ENCODE measurements around the gene MRPL37. TPM values are rescaled to one million over a fixed set of nuclear protein-coding genes. Genes with fewer than 3 reads are reported as not detected.

Gene MRPL37
- total and polyA plus RNA-seq, 2 donors: 29.5 to 62.0 TPM

DNA sequence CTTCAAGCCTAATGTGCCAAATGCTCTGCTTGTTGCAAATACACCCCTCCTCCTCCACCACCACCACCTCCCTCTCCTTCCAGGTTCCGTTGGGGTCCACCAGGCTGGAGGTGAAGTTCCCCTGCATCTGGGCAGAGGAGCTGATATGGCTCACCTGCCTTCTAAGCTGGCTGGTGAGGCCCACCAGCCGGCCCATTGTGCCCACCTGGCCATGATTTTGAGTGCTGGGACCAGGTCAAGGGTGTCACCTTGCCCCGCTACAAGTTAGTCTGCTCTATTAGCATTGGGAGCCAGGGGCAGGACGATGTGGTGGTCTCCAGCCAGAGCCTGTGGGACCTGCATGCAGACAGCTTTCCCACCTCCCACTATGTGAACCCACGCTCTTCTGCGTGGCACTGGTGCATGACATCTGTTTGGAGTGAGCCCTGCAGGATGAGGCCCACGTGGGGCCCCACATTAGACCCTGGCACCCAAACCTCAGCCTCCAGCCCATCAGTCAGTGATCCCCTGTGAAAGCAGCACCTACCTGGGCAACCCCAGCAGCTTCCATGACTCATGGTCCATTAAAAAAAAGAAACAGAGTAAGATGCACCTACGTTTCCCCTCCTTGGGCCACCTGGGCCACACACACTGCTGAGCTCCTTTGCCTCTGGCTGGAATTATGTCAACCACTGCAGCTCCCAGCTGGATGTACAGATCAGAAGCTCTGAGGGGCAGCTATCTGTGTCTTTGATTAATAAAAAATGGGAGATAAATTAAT is 31.6 kb upstream of the MRPL37 start:
- 93% methylated on average over 8 of the region's 8 CpGs for WGBS

DNA sequence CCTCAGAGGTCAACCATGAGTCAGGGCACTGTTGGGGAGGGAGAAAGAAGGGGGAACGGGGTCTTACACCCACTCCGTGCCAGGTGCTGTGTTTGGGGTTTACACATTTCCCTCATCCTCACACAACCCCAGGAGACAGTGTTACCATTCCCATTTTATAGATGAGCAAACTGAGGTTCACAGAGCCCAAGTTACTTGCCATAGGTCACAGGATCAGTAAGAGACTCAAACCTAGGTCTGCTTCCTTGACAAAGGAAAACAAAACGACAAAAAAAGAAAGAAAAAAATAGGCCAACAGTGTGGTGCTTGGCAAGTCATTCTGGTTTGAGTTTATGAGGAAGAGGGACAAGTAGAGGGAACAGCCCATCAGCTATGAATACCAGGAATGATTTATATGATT is 30.9 kb upstream of the MRPL37 start:
- no peaks in the 10 kb centered on the region for H3K9me3 ChIP-seq (ENCODE audit: control insufficient read depth in 2 of 2, insufficient read depth in 1 of 2, low read length in 1 of 2)
- no peaks in the 10 kb centered on the region for H3K36me3 ChIP-seq (ENCODE audit: control insufficient read depth in 2 of 2, insufficient read depth in 2 of 2, low read length in 1 of 2)
- DNase-seq (ENCODE audit: low read depth in 6 of 9, low spot score in 9 of 9): no peak
- no peak overlapping the region for H3K27ac ChIP-seq (ENCODE audit: low read depth in 1 of 2, low read length in 1 of 2)
- no peaks in the 10 kb centered on the region for H3K27me3 ChIP-seq (ENCODE audit: control insufficient read depth in 2 of 2, insufficient read depth in 1 of 2, low read length in 1 of 2)
- WGBS: 87% methylated on average over 3 of the region's 3 CpGs
- peaks cover 0 to 2% of the 10 kb centered on the region in 2 donors for H3K4me1 ChIP-seq (ENCODE audit: control insufficient read depth in 2 of 2, insufficient read depth in 2 of 2, low read length in 2 of 2)
- no peak overlapping the region for H3K4me3 ChIP-seq (ENCODE audit: low read length in 2 of 2)

More for the DNA sequence above, 31.6 kb upstream of the MRPL37 start:
- H3K27ac ChIP-seq (ENCODE audit: low read depth in 1 of 2, low read length in 1 of 2): no peak overlapping the region
- no peaks in the 10 kb centered on the region for H3K27me3 ChIP-seq (ENCODE audit: control insufficient read depth in 2 of 2, insufficient read depth in 1 of 2, low read length in 1 of 2)
- H3K36me3 ChIP-seq (ENCODE audit: control insufficient read depth in 2 of 2, insufficient read depth in 2 of 2, low read length in 1 of 2): no peaks in the 10 kb centered on the region
- no peaks in the 10 kb centered on the region for H3K4me1 ChIP-seq (ENCODE audit: control insufficient read depth in 2 of 2, insufficient read depth in 2 of 2, low read length in 2 of 2)
- no peak overlapping the region for H3K4me3 ChIP-seq (ENCODE audit: low read length in 2 of 2)
- DNase-seq (ENCODE audit: low read depth in 6 of 9, low spot score in 9 of 9): no peak
- H3K9me3 ChIP-seq (ENCODE audit: control insufficient read depth in 2 of 2, insufficient read depth in 1 of 2, low read length in 1 of 2): no peaks in the 10 kb centered on the region

DNA sequence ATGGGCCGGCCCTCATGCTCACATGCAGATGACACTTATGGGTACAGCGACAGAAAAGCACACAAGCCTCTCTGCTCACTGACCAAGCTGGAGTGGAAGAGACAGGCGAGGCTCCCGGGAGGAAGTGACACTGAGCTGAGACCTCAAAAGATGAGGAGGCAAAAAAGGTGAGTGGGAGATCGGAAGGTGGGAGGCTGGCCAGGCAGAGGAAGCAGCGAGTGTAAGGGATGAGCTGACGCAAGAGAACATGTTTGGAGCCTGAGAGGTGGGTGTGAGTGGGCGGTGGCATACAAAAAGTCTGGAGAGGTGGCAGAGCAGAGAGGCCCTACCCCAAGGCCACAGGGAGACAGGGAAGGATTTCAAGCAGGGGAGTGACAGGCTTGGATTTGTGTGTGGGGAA is 29.0 kb upstream of the MRPL37 start:
- Histone ChIP-seq H3K36me3 (ENCODE audit: control insufficient read depth in 2 of 2, insufficient read depth in 2 of 2, low read length in 1 of 2) (no peaks in the 10 kb centered on the region), H3K27me3 (ENCODE audit: control insufficient read depth in 2 of 2, insufficient read depth in 1 of 2, low read length in 1 of 2) (no peaks in the 10 kb centered on the region), H3K27ac (ENCODE audit: low read depth in 1 of 2, low read length in 1 of 2) (no peak overlapping the region), H3K4me1 (ENCODE audit: control insufficient read depth in 2 of 2, insufficient read depth in 2 of 2, low read length in 2 of 2) (peaks cover 0 to 2% of the 10 kb centered on the region in 2 donors), H3K4me3 (ENCODE audit: low read length in 2 of 2) (no peak overlapping the region), H3K9me3 (ENCODE audit: control insufficient read depth in 2 of 2, insufficient read depth in 1 of 2, low read length in 1 of 2) (no peaks in the 10 kb centered on the region)
- WGBS: 96% methylated on average over 8 of the region's 8 CpGs
- DNase-seq (ENCODE audit: low read depth in 6 of 9, low spot score in 9 of 9): no peak

DNA sequence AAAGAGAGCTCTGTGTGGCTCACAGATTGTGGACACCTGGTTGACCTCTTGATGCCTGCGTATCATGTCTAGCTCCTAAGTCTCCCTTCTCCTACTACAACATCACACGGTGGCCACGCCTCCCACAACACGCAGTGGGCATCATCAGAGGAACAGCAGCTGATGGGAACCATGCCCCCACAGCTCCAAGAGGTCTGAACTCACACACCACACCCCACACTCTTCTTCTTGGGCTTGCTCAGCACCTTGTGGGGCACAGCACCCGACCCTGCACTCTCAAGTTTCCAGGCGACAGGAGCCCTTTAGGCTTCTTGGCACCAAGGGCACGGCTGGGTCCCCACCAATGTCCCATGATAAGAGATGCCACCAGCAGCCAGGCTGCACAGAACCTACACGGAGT is 28.4 kb upstream of the MRPL37 start:
- H3K4me3 ChIP-seq (ENCODE audit: low read length in 2 of 2): no peak overlapping the region
- H3K27ac ChIP-seq (ENCODE audit: low read depth in 1 of 2, low read length in 1 of 2): no peak overlapping the region
- peaks cover 0 to 2% of the 10 kb centered on the region in 2 donors for H3K4me1 ChIP-seq (ENCODE audit: control insufficient read depth in 2 of 2, insufficient read depth in 2 of 2, low read length in 2 of 2)
- no peak for DNase-seq (ENCODE audit: low read depth in 6 of 9, low spot score in 9 of 9)
- no peaks in the 10 kb centered on the region for H3K9me3 ChIP-seq (ENCODE audit: control insufficient read depth in 2 of 2, insufficient read depth in 1 of 2, low read length in 1 of 2)
- H3K27me3 ChIP-seq (ENCODE audit: control insufficient read depth in 2 of 2, insufficient read depth in 1 of 2, low read length in 1 of 2): no peaks in the 10 kb centered on the region
- WGBS: 98% methylated on average over 8 of the region's 8 CpGs
- no peaks in the 10 kb centered on the region for H3K36me3 ChIP-seq (ENCODE audit: control insufficient read depth in 2 of 2, insufficient read depth in 2 of 2, low read length in 1 of 2)

DNA sequence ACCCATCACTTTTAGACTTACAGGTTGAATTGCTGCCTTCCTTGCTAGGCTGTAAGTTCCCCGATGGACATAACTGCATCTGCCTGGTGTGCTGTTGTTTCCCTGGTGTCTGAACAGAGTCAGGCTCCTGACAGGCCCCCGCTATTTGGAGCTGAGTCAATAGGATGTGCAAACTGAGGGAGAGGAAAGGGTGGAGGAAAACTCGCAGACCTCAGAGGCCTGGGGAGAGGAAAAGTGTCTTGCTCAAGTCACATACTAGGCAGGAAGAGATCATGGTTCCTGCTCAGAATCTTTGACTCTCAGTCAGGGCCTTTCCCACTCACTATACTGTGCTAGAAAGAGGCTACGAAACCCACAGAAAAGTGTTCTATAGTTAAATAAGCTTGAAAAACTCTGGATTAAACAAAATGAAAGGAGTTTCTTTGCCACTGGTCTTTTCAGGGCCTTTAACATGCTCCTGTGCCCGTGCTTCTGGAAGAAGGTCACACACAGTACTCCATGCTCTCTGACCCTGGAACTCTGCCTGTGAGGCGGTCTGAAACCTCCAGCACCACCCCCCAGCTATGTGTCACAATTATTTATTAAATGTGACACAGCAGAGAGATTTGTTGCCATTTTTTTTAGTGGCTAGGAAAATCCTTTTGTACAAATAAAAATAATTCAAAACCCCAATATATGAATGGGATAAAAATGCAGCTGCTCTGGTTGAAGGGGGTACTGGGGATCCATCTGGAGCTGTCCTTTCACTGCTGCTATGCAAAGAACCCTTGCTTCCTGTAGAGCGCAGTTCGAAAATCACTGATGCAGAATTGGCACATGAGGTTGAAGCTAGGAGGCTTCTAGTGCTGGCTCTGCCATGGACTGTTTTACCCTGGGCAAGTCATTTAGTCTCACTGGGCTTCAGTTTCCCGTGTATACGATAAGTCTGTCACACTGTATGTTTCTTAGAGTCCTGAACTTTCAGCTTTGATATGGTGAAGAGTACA is 27.1 kb upstream of the MRPL37 start:
- WGBS: 94% methylated on average over 10 of the region's 10 CpGs
- H3K27ac ChIP-seq (ENCODE audit: low read depth in 1 of 2, low read length in 1 of 2): no peak overlapping the region
- H3K36me3 ChIP-seq (ENCODE audit: control insufficient read depth in 2 of 2, insufficient read depth in 2 of 2, low read length in 1 of 2): no peaks in the 10 kb centered on the region
- no peaks in the 10 kb centered on the region for H3K9me3 ChIP-seq (ENCODE audit: control insufficient read depth in 2 of 2, insufficient read depth in 1 of 2, low read length in 1 of 2)
- no peak overlapping the region for H3K4me3 ChIP-seq (ENCODE audit: low read length in 2 of 2)
- H3K27me3 ChIP-seq (ENCODE audit: control insufficient read depth in 2 of 2, insufficient read depth in 1 of 2, low read length in 1 of 2): no peaks in the 10 kb centered on the region
- peaks cover 0 to 2% of the 10 kb centered on the region in 2 donors for H3K4me1 ChIP-seq (ENCODE audit: control insufficient read depth in 2 of 2, insufficient read depth in 2 of 2, low read length in 2 of 2)
- DNase-seq (ENCODE audit: low read depth in 6 of 9, low spot score in 9 of 9): no peak

DNA sequence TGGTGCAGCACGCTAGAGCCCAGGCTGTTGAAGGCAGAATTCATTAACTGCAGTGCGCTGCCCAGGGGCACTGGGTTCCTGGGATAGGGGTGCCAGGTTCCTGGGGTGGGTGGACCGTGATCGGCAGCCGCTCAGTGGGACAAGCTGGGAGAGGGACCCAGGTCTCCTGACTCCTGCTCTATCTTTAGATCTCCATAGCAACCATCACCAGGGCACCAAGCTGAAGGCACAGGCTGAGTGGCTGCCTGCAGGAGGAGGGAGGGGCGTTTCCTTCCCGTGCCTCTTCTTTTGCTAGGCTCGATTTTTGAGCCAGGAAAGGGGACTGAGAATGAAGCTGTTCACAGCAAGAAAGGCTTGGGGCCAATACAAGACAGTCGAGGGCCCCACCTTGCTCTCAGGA is 26.3 kb upstream of the MRPL37 start:
- 79% methylated on average over 9 of the region's 9 CpGs for WGBS
- DNase-seq (ENCODE audit: low read depth in 6 of 9, low spot score in 9 of 9): no peak
- no peaks in the 10 kb centered on the region for H3K36me3 ChIP-seq (ENCODE audit: control insufficient read depth in 2 of 2, insufficient read depth in 2 of 2, low read length in 1 of 2)

DNA sequence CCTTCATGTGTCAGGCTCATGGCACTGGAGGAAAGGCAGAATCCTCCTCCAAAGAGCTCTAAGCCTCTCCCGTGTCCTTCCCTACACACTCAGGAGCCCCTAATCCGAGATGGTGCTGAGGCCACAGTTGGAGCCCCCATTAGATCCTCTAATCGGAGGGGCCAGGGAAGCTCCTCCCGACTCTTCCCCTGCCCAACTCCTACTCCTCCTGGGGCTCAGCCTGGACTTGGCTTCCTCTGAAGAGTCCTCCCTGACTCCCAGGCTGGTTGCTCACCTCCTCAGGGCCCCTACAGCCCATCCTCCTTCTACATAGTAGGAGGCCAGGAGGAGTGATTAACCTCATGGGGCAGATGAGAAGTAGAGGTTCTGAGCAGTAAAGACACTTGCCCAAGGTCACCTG is 25.9 kb upstream of the MRPL37 start:
- peaks cover 0 to 2% of the 10 kb centered on the region in 2 donors for H3K4me1 ChIP-seq (ENCODE audit: control insufficient read depth in 2 of 2, insufficient read depth in 2 of 2, low read length in 2 of 2)
- H3K27me3 ChIP-seq (ENCODE audit: control insufficient read depth in 2 of 2, insufficient read depth in 1 of 2, low read length in 1 of 2): no peaks in the 10 kb centered on the region
- no peak overlapping the region for H3K27ac ChIP-seq (ENCODE audit: low read depth in 1 of 2, low read length in 1 of 2)
- H3K9me3 ChIP-seq (ENCODE audit: control insufficient read depth in 2 of 2, insufficient read depth in 1 of 2, low read length in 1 of 2): no peaks in the 10 kb centered on the region
- no peak for DNase-seq (ENCODE audit: low read depth in 6 of 9, low spot score in 9 of 9)
- peaks cover 0 to 3% of the 10 kb centered on the region in 2 donors for H3K36me3 ChIP-seq (ENCODE audit: control insufficient read depth in 2 of 2, insufficient read depth in 2 of 2, low read length in 1 of 2)
- 95% methylated on average over 4 of the region's 4 CpGs for WGBS
- H3K4me3 ChIP-seq (ENCODE audit: low read length in 2 of 2): no peak overlapping the region

More for the DNA sequence above, 26.3 kb upstream of the MRPL37 start:
- no peak overlapping the region for H3K4me3 ChIP-seq (ENCODE audit: low read length in 2 of 2)
- no peaks in the 10 kb centered on the region for H3K9me3 ChIP-seq (ENCODE audit: control insufficient read depth in 2 of 2, insufficient read depth in 1 of 2, low read length in 1 of 2)
- H3K27me3 ChIP-seq (ENCODE audit: control insufficient read depth in 2 of 2, insufficient read depth in 1 of 2, low read length in 1 of 2): no peaks in the 10 kb centered on the region
- H3K4me1 ChIP-seq (ENCODE audit: control insufficient read depth in 2 of 2, insufficient read depth in 2 of 2, low read length in 2 of 2): peaks cover 0 to 2% of the 10 kb centered on the region in 2 donors
- no peak overlapping the region for H3K27ac ChIP-seq (ENCODE audit: low read depth in 1 of 2, low read length in 1 of 2)

DNA sequence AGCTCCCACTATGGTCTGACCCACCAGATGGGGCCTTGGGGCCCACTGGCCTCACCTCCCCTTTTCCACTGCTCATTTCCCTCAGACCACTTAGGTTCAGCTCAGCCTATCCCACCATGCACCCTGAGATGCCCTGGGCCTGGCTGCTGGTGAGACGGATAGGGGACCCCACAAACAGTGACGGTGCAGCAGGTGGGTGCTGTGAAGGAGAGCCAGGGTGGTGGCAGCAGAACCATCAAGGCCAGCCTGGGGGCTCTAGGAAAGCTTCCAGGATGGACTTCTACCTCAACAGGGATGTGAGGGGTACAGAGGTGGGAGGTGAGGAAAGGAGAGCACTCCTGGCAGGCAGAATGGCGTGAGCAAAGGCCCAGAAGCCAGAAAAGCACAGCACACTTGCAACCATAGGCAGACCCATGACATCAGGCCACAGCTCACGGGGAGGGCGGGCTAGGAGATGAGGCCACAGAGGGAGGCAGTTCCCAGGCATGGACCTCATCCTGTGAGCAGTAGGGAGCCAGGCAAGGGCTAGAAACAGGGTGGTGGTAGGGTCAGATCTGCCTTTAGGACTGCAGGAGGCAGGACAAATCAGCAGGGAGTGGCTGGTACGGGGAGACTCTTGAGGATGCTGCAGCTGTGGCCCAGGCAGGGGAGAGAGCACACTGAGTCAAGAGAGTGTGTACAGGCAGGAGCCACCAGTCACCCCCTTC is 23.2 kb upstream of the MRPL37 start:
- no peak overlapping the region for H3K4me3 ChIP-seq (ENCODE audit: low read length in 2 of 2)
- H3K4me1 ChIP-seq (ENCODE audit: control insufficient read depth in 2 of 2, insufficient read depth in 2 of 2, low read length in 2 of 2): peaks cover 0 to 2% of the 10 kb centered on the region in 2 donors
- H3K27me3 ChIP-seq (ENCODE audit: control insufficient read depth in 2 of 2, insufficient read depth in 1 of 2, low read length in 1 of 2): no peaks in the 10 kb centered on the region
- no peak for DNase-seq (ENCODE audit: low read depth in 6 of 9, low spot score in 9 of 9)
- H3K36me3 ChIP-seq (ENCODE audit: control insufficient read depth in 2 of 2, insufficient read depth in 2 of 2, low read length in 1 of 2): peaks cover 2 to 3% of the 10 kb centered on the region in 2 donors
- no peaks in the 10 kb centered on the region for H3K9me3 ChIP-seq (ENCODE audit: control insufficient read depth in 2 of 2, insufficient read depth in 1 of 2, low read length in 1 of 2)
- H3K27ac ChIP-seq (ENCODE audit: low read depth in 1 of 2, low read length in 1 of 2): no peak overlapping the region
- 94% methylated on average over 6 of the region's 6 CpGs for WGBS
